AG04449 (cell line): Measurements from ENCODE around the gene CDH8.
A peak's percentile ranks its signal among the peaks of the same experiment; 100 is the strongest.

Experiments used
- CTCF ChIA-PET: fragments of 350-600 bp; formaldehyde crosslinking; extraction: SDS; loops from one replicate; lab custom pipeline; 2021; ENCODE audit warnings: antibody characterized with exemption; lab: Yijun Ruan, JAX
- POLR2A ChIA-PET: fragments of 400-600, 350-600 bp; formaldehyde crosslinking; extraction: SDS; loops from one replicate; lab custom pipeline; 2020; ENCODE audit warnings: antibody characterized with exemption, inconsistent platforms; lab: Yijun Ruan, JAX
- DNase-seq: peaks from one replicate; pipeline ENCODE4 v3.0.0-alpha.2; 2010; ENCODE audit warnings: low read depth, low spot score
- H3K4me3 ChIP-seq: 2 replicates; pipeline ENCODE4 v1.5.1; 2011; ENCODE audit warnings: low read depth, mild to moderate bottlenecking, control low read depth, low read length
- CTCF ChIP-seq: IDR thresholded peaks from one replicate; pipeline ENCODE4 v1.5.1; 2011; ENCODE audit warnings: mild to moderate bottlenecking, moderate library complexity, low read length, control low read depth, inconsistent platforms; ENCODE audit not compliant: insufficient read depth; ENCODE audit errors: missing control alignments

Gene CDH8

GRCh38 chr16:62036802-62037135 is 531 bp upstream of the CDH8 start:
- POLR2A ChIA-PET = no interaction called here
- DNase-seq = no peak
- CTCF ChIA-PET = no interaction called here
- TF ChIP-seq CTCF = no peak
- H3K4me3 ChIP-seq = peak overlapping the region; percentile 38

GRCh38 chr16:62035115-62036092 is 834 bp downstream of the CDH8 start:
- H3K4me3 ChIP-seq = peak overlapping the region; percentile 55
- ChIA-PET POLR2A (no interaction called here), CTCF (no interaction called here)
- no peak for DNase-seq
- TF ChIP-seq CTCF = no peak

GRCh38 chr16:62034231-62035114 is 1.8 kb downstream of the CDH8 start:
- ChIA-PET CTCF (no interaction called here), POLR2A (no interaction called here)
- peak overlapping the region; percentile 55 for H3K4me3 ChIP-seq
- no peak for TF ChIP-seq CTCF
- DNase-seq = no peak

GRCh38 chr16:62033065-62033464 is 3.2 kb downstream of the CDH8 start:
- no peak for TF ChIP-seq CTCF
- POLR2A ChIA-PET = no interaction called here
- H3K4me3 ChIP-seq = no peak overlapping the region
- no peak for DNase-seq
- CTCF ChIA-PET = no interaction called here

- CTCF ChIA-PET = interaction anchor here (1.0 kb wide), 1 partner anchor 12 kb away, joined by 3 read pairs; no protein-coding TSS in a partner anchor
Observed at GRCh38 chr16:62029947-62030346, 6.3 kb downstream of the CDH8 start.

More at GRCh38 chr16:62029947-62030346, 6.3 kb downstream of the CDH8 start:
- no peak overlapping the region for H3K4me3 ChIP-seq
- POLR2A ChIA-PET = no interaction called here
- no peak for TF ChIP-seq CTCF
- no peak for DNase-seq
